Measurements from ENCODE around the gene IFITM5. TPM values are rescaled to one million over a fixed set of nuclear protein-coding genes. Genes with fewer than 3 reads are reported as not detected.

IFITM5 gene
- total RNA-seq, 1 donor from 2014 or later, result not detected

DNA sequence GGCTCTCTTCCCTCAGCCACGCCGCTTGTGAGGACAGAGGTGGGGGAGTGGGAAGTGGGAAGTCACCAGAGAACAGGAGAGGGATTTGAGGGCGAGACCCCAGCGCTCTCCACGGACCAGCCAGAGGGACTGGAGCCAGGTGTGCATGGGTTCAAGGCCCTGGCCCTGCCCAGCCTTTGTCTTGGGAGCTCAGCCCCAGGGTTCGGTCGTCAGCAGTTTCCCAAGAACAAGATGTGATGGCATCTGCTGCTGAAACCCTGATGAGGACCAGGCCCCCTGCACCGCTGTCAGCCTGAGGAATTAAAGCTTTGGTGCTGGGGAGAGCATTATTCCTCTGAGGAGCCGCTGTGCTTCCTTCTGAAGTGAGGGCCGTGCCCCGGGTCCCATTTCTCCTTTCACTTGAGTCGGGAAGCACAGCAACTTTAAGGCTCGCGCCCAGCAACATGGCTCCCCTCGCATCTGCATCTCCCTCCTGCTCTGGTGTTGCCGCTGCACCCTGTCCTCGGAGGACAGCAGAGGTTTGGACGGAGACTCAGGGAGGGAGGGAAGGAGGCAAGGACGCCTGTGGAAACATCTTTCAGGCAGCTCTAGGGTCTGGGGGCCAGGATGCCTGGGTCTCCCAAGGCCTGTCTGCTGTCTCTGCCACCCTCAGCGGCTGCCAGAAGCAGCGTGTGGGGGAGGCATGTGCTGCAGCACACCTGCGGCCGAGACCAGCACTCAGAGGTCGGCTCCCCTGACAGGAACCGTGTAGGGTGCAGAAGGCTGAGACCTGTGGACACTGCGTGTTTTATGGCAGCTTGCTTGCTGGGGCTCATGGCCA is 3.8 kb downstream of the IFITM5 start:
- Histone ChIP-seq H3K9me3 (no peaks in the 10 kb centered on the region), H3K36me3 (peaks cover 4% of the 10 kb centered on the region), H3K27ac (no peak overlapping the region), H3K4me3 (no peak overlapping the region), H3K27me3 (peaks cover 12% of the 10 kb centered on the region), H3K4me1 (peaks cover 11% of the 10 kb centered on the region)
- TF ChIP-seq CTCF (IDR thresholded peaks at IDR 0.05), result no peak
- ATAC-seq (no peak), DNase-seq (peak; percentile 63)
- intact Hi-C loops (cut with DNase I), result no loop called here

- ATAC-seq, result no peak
- peak; percentile 58 for DNase-seq
- intact Hi-C loops (cut with DNase I), result no loop called here
- Histone ChIP-seq H3K36me3 (peaks cover 4% of the 10 kb centered on the region), H3K27me3 (peaks cover 12% of the 10 kb centered on the region), H3K9me3 (no peaks in the 10 kb centered on the region), H3K4me1 (peaks cover 17% of the 10 kb centered on the region), H3K4me3 (no peak overlapping the region), H3K27ac (no peak overlapping the region)
- no peak for TF ChIP-seq CTCF (IDR thresholded peaks at IDR 0.05)
Measured at GRCh38 chr11:294780-295179, 4.5 kb downstream of the IFITM5 start.

GRCh38 chr11:293852-294661 is 5.3 kb downstream of the IFITM5 start:
- intact Hi-C loops (cut with DNase I), result no loop called here
- no peak overlapping the region for H3K27ac ChIP-seq
- TF ChIP-seq CTCF (IDR thresholded peaks at IDR 0.05), result no peak
- peaks cover 22% of the 10 kb centered on the region for H3K4me1 ChIP-seq
- DNase-seq (peak; percentile 60), ATAC-seq (no peak)
- H3K9me3 ChIP-seq, result no peaks in the 10 kb centered on the region
- no peak overlapping the region for H3K4me3 ChIP-seq
- H3K36me3 ChIP-seq, result peaks cover 4% of the 10 kb centered on the region
- H3K27me3 ChIP-seq, result peaks cover 12% of the 10 kb centered on the region

DNA sequence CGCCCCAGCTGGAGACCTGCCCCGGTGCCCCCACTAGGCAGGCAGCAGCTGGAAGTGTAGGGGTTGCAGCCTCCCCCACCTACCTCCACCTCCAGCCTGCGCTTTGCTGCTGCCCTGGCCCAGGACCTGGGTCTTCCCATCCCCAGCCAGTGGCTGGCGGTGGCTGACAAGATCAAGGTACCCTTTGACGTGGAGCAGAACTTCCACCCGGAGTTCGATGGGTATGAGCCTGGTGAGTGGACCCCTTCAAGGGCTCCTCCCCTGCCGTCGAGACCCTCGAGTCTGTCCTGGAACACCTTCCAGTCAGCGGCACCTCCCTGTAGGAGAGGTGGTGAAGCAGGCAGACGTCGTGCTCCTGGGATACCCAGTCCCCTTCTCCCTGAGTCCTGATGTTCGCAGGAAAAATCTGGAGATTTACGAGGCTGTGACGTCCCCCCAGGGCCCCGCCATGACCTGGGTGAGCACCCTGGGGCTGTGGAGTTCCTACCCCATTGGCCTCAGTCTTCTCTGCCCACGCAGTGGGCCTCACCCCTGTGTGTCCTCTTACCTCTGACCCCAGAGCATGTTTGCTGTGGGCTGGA is 6.0 kb downstream of the IFITM5 start:
- Histone ChIP-seq H3K27me3 (peaks cover 6% of the 10 kb centered on the region), H3K27ac (no peak overlapping the region), H3K4me3 (no peak overlapping the region), H3K9me3 (no peaks in the 10 kb centered on the region), H3K4me1 (peaks cover 20% of the 10 kb centered on the region), H3K36me3 (peaks cover 4% of the 10 kb centered on the region)
- no peak for TF ChIP-seq CTCF (IDR thresholded peaks at IDR 0.05)
- peak; percentile 60 for DNase-seq
- intact Hi-C loops (cut with DNase I), result no loop called here
- no peak for ATAC-seq

- Histone ChIP-seq H3K27me3 (no peaks in the 10 kb centered on the region), H3K27ac (no peak overlapping the region), H3K4me1 (peaks cover 22% of the 10 kb centered on the region), H3K9me3 (no peaks in the 10 kb centered on the region), H3K4me3 (no peak overlapping the region), H3K36me3 (peaks cover 4% of the 10 kb centered on the region)
- ATAC-seq, result no peak
- intact Hi-C loops (cut with DNase I), result no loop called here
- peak; percentile 64 for DNase-seq
- TF ChIP-seq CTCF (IDR thresholded peaks at IDR 0.05), result no peak
Measured at GRCh38 chr11:292211-293121, 6.9 kb downstream of the IFITM5 start.
